Stimulated activated CD4-positive, alpha-beta T cell treated with anti-CD3 and anti-CD28 coated beads, Interleukin-15, amount 100 ng/mL, for 1 hour (primary cell): Measurements from ENCODE around the gene AFAP1.
"Not testable (repeated sequence)": the region's sequence is repeated elsewhere in the genome, so short reads cannot be mapped to it uniquely, and the experiment has no call there.

Experiments used
- DNase-seq, 2 donors: peaks; one replicate each; pipeline ENCODE4 v3.0.0-alpha.2; 2020; ENCODE audit warnings: low read depth in 1 of 2, low spot score in 1 of 2

AFAP1 gene

GRCh38 chr4:7918187-7918586 lies 21.5 kb downstream of the AFAP1 start:
- DNase-seq, result not testable (repeated sequence)

- DNase-seq, result no peak
Observed at GRCh38 chr4:7917669-7918068, 22.0 kb downstream of the AFAP1 start.

- DNase-seq, result no peak
Observed at GRCh38 chr4:7915875-7916242, 23.8 kb downstream of the AFAP1 start.

- DNase-seq, result no peak
Observed at GRCh38 chr4:7912826-7913225, 26.8 kb downstream of the AFAP1 start.

GRCh38 chr4:7910952-7911578 lies 28.6 kb downstream of the AFAP1 start:
- no peak for DNase-seq

GRCh38 chr4:7910263-7910896 lies 29.3 kb downstream of the AFAP1 start:
- DNase-seq, result no peak

- no peak for DNase-seq
Observed at GRCh38 chr4:7909463-7910262, 30.0 kb downstream of the AFAP1 start.

GRCh38 chr4:7908668-7909067 lies 31.0 kb downstream of the AFAP1 start:
- DNase-seq, result no peak

GRCh38 chr4:7907142-7907541 lies 32.5 kb downstream of the AFAP1 start:
- no peak for DNase-seq

- no peak for DNase-seq
Observed at GRCh38 chr4:7906171-7906701, 33.4 kb downstream of the AFAP1 start.

- no peak for DNase-seq
Observed at GRCh38 chr4:7904952-7905915, 34.4 kb downstream of the AFAP1 start.

GRCh38 chr4:7903791-7904516 lies 35.7 kb downstream of the AFAP1 start:
- DNase-seq, result no peak

- no peak for DNase-seq
Observed at GRCh38 chr4:7902826-7903225, 36.8 kb downstream of the AFAP1 start.

GRCh38 chr4:7902101-7902553 lies 37.5 kb downstream of the AFAP1 start:
- no peak for DNase-seq

- no peak for DNase-seq
Observed at GRCh38 chr4:7901311-7901885, 38.3 kb downstream of the AFAP1 start.

- DNase-seq, result no peak
Observed at GRCh38 chr4:7900334-7900909, 39.2 kb downstream of the AFAP1 start.

- no peak for DNase-seq
Observed at GRCh38 chr4:7899184-7899869, 40.3 kb downstream of the AFAP1 start.

- DNase-seq, result no peak
Observed at GRCh38 chr4:7898385-7898784, 41.3 kb downstream of the AFAP1 start.

GRCh38 chr4:7897811-7898210 lies 41.9 kb downstream of the AFAP1 start:
- DNase-seq, result no peak
